Osteocyte (in vitro differentiated cells): ENCODE measurements around the gene CCL14. TPM values are rescaled to one million over a fixed set of nuclear protein-coding genes. Genes with fewer than 3 reads are reported as not detected.

Experiments used
- DNase-seq: peaks from one replicate; pipeline ENCODE4 v3.0.0; 2021; ENCODE audit warnings: mixed read lengths; ENCODE audit not compliant: unreplicated experiment; ENCODE audit errors: extremely low spot score
- H3K27ac Mint-ChIP-seq: one replicate; pipeline ENCODE4 v1.8.0; 2021; ENCODE audit warnings: mild to moderate bottlenecking, mixed read lengths; ENCODE audit not compliant: unreplicated experiment
- H3K27me3 Mint-ChIP-seq: one replicate; pipeline ENCODE4 v1.8.0; 2021; ENCODE audit warnings: mixed read lengths; ENCODE audit not compliant: unreplicated experiment
- H3K36me3 Mint-ChIP-seq: one replicate; pipeline ENCODE4 v1.8.0; 2021; ENCODE audit warnings: mixed read lengths; ENCODE audit not compliant: unreplicated experiment
- H3K4me1 Mint-ChIP-seq: one replicate; pipeline ENCODE4 v1.8.0; 2021; ENCODE audit warnings: mixed read lengths; ENCODE audit not compliant: unreplicated experiment
- H3K4me3 Mint-ChIP-seq: one replicate; pipeline ENCODE4 v1.8.0; 2021; ENCODE audit warnings: mild to moderate bottlenecking, moderate library complexity, mixed read lengths; ENCODE audit not compliant: unreplicated experiment
- H3K9me3 Mint-ChIP-seq: one replicate; pipeline ENCODE4 v1.8.0; 2021; ENCODE audit warnings: mixed read lengths; ENCODE audit not compliant: unreplicated experiment
- total RNA-seq: library from RNA; stranded (reverse); gene quantifications from 2 replicates; pipeline ENCODE4 v1.2.1, GENCODE V29; 2021
- TF ChIP-seq, protein P1 (sequence below): fragments of 200-600 bp; sonication (generic); IDR thresholded peaks from 2 replicates; pipeline ENCODE4 v1.5.0; 2021; ENCODE audit warnings: antibody characterized with exemption, mild to moderate bottlenecking, moderate library complexity

The CCL14 gene
- total RNA-seq, 1 donor from 2014 or later = not detected

DNA sequence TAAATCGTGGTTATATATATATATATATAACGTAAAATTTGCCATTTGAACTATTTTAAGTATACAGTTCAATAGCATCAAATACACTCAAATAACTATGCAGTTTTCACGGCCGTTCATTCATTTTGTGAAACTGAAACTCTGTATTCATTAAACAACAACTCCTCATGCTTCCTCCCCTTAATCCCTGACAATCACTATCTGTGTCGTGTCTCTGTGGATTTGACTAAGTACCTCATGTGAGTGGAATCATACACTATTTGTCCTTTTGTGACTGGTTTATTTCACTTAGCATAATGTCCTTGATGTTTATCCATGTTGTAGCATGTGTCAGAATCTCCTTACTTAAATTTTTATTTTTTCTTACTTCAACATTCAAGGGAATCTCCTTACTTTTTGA, 28.4 kb upstream of the CCL14 start:
- Mint-ChIP-seq H3K4me1 (no peaks in the 10 kb centered on the region), H3K27me3 (peaks cover 7% of the 10 kb centered on the region), H3K4me3 (no peak overlapping the region), H3K36me3 (no peaks in the 10 kb centered on the region), H3K9me3 (peaks cover 4% of the 10 kb centered on the region), H3K27ac (no peak overlapping the region)
- DNase-seq = no peak
- TF ChIP-seq, protein P1, sequence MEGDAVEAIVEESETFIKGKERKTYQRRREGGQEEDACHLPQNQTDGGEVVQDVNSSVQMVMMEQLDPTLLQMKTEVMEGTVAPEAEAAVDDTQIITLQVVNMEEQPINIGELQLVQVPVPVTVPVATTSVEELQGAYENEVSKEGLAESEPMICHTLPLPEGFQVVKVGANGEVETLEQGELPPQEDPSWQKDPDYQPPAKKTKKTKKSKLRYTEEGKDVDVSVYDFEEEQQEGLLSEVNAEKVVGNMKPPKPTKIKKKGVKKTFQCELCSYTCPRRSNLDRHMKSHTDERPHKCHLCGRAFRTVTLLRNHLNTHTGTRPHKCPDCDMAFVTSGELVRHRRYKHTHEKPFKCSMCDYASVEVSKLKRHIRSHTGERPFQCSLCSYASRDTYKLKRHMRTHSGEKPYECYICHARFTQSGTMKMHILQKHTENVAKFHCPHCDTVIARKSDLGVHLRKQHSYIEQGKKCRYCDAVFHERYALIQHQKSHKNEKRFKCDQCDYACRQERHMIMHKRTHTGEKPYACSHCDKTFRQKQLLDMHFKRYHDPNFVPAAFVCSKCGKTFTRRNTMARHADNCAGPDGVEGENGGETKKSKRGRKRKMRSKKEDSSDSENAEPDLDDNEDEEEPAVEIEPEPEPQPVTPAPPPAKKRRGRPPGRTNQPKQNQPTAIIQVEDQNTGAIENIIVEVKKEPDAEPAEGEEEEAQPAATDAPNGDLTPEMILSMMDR = no peak

DNA sequence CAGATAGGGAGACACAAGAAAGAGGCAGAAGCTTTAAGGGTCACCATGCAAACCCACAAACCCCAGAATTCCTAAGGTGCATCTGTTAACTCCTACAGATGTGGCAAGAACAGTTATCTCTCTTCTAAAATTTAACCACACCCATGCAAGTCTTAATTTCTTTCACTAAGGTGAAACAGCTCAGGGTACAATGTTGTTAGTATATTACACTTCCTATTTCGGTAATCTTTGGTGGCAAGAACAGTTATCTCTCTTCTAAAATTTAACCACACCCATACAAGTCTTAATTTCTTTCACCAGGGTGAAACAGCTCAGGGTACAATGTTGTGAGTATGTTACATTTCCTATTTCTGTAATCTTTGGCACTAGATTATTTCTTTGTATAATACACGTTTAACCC, 24.7 kb upstream of the CCL14 start:
- no peaks in the 10 kb centered on the region for H3K4me1 Mint-ChIP-seq
- no peaks in the 10 kb centered on the region for H3K36me3 Mint-ChIP-seq
- peaks cover 4% of the 10 kb centered on the region for H3K9me3 Mint-ChIP-seq
- DNase-seq = no peak
- TF ChIP-seq, protein P1 = no peak
- H3K27me3 Mint-ChIP-seq = no peaks in the 10 kb centered on the region
- H3K4me3 Mint-ChIP-seq = no peak overlapping the region
- H3K27ac Mint-ChIP-seq = no peak overlapping the region

DNA sequence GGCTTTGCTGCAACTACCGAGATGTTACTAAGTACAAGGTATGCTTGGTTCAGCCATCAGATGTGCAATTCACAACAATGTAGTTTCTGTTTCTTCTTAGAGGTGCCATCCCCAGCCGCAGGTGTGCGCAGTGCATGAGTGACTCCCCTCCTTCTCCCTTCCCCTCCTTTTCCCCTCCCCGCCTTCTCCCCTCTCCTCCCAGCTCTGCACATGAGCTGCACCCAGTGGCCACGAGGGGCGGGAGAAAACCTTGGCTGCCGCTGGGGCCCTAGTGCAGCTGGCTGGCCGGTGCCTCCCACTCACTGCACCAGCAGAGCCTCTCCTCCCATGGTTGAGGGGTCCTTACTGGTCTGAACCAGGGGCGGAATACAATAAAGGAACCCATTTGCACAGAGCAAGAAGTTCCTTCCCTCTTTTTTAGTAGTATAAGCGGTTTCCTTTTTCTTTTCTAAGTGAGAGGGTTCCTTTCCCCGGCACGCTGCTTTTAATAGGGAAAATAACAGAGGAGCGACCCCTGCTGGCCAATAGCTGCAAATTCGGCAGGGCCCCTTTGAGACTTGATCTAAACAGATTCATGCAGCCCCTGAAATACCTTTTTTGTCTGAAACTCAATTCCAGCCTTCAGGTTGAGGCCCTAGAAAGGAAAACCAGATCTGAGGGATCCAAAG, 22.6 kb upstream of the CCL14 start:
- H3K4me1 Mint-ChIP-seq = no peaks in the 10 kb centered on the region
- H3K4me3 Mint-ChIP-seq = no peak overlapping the region
- TF ChIP-seq, protein P1 = peak; percentile 42
- peaks cover 4% of the 10 kb centered on the region for H3K9me3 Mint-ChIP-seq
- no peak overlapping the region for H3K27ac Mint-ChIP-seq
- H3K27me3 Mint-ChIP-seq = peaks cover 3% of the 10 kb centered on the region
- H3K36me3 Mint-ChIP-seq = no peaks in the 10 kb centered on the region
- no peak for DNase-seq

DNA sequence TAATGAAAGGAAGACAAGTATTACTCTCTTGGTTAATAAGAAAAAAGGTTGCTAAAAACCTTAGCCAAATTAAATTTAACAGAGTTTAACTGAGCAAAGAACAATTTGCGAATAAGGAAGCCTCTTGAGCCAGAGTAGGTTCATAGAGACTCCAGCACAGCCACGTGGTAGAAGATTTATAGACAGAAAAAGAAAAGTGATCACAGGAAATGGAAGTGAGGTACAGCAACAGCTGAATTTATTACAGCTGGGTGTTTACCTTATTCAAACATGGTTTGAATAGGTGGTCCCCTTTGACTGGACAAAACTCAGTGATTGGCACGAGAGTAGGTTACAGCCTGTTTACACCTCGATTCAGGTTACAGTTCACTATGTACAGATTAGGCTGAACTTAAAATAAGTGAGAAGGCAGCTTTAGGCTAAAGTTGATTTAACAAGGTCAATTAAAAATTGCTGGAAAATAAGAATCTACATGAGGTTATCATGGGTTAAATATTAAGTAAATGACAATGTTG, 18.1 kb upstream of the CCL14 start:
- Mint-ChIP-seq H3K27me3 (peaks cover 6% of the 10 kb centered on the region), H3K27ac (no peak overlapping the region), H3K36me3 (no peaks in the 10 kb centered on the region), H3K4me1 (no peaks in the 10 kb centered on the region), H3K9me3 (no peaks in the 10 kb centered on the region), H3K4me3 (no peak overlapping the region)
- no peak for DNase-seq
- TF ChIP-seq, protein P1 = no peak

DNA sequence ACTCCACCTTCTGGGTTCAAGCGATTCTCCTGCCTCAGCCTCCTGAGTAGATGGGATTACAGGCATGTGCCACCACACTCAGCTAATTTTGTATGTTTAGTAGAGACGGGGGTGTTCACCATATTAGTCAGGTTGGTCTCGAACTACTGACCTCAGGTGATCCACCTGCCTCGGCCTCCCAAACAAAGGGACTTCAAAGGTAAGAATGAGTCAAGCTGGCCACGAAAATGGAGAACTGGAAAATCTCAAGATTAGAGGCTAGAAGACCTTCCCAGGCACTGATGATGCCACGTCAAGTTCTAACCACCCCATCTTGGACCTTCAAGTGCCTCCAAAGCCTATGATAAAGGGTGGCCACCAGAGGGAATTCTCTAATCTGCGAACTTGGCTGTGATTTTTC, 16.1 kb upstream of the CCL14 start:
- Mint-ChIP-seq H3K36me3 (no peaks in the 10 kb centered on the region), H3K27me3 (peaks cover 6% of the 10 kb centered on the region), H3K4me1 (no peaks in the 10 kb centered on the region), H3K9me3 (no peaks in the 10 kb centered on the region), H3K4me3 (no peak overlapping the region), H3K27ac (no peak overlapping the region)
- no peak for DNase-seq
- TF ChIP-seq, protein P1 = no peak
